HTERT RPE-1 (cell line): ENCODE data around the gene BCL2L11.

Source experiments
- in situ Hi-C: fragments of 300-500 bp; cut with MboI; formaldehyde crosslinking; loops from 4 replicates; pipeline ENCODE4 v1.14.3; 2020; ENCODE audit warnings: low sequenced_read_pairs

BCL2L11 gene

DNA sequence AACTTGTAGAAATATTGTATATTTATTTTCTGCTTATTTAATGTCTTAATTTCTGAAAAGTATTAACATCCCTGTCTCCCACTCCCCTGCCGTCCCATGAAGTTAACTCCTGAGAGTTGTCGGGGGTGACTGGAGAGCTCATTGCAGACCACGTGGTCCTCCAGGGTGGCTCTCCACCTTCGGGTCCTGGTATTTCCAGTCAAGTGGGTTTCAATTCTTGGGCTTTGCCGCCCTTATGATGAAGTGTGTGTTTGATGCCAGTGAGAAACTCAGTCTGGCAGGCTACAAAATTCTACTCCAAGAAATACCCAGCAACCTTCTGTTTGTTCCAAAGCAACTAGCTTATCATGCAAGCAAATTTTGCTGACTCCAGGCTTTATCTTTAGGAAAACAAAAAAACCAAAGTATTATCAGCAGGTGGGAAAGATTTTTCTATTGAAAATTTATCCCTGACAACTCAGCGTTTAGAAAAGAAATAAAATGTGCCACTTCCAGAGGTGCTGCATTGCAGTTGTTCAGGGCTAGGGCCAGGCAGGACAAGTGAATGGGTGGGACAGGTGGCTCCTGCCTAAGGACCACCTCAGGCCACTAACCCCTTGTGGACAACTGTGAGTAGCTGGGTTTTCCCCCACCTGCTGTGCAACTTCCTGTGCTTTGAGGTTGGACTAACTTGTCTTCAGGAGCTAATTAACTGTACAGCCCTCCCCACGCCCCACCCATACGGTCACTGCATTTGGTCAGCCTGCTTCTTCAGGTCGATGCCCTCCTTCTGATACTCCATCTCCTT is 46.6 kb downstream of the BCL2L11 start:
- in situ Hi-C loops: no loop called here

DNA sequence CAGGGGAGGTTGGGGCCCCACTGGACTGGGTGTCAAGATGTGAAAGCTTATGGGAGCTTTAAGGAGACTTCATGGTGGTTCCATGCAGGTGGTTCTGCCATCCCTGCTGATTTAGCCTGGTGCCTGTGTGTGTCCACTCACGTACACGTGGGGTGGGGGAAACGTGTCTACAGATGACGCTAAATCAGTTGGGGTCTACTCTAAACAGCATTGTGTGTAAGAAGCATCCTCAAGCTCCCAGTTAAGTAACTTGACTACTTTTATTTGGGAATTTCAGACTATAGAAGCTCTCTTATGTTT is 47.1 kb downstream of the BCL2L11 start:
- in situ Hi-C loops: no loop called here

DNA sequence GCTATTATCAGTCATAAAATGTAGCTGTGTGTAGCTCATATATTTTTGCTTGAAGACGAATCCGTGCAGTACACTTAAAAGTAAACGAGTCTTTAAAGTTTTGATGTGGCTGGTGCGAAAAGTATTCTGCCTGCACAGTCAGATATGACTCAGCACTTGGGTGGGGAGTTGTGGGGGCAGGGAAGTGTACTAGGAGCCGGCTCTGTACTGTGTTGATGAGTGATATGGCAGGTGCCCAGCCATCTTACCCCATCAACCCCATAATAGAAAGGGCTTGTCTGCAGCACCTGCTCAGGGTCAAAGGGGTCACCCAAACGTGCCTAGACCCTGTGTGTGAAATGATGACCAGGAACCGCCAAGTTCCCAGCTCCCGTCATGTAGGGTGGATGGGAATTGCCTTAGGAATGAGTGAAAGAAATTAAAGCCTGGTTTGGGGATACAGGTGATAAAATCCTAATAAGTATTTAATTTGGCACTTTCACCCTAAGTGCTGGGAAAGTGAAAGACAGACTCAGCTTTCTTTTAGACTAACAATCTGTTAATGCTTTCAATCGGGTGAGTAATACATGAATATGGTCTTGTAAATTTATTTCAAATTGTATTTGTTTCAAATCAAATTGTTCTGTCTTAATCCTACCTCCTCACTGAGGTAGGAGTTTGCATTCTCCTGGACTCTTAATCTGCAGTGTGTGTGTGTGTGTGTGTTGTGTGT is 48.0 kb downstream of the BCL2L11 start:
- in situ Hi-C loops: no loop called here

DNA sequence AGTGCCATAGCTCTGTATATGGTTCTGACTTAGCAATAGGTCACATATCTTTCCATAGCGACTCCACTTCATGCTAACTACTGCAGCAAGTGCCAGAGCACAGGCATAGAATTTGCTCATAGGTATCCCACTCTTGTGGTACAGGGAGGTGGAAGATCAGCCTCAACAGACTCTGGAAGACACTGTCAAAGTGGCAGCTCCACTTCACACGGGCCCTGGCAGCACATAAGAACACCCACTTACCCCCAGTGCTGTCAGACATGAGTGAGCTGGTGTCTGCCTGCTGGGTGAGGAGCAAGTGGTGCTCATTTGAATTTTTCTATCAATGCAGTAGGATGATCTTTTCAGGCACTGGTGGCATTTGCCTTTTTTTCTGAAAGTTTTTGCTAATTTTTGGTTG is 48.6 kb downstream of the BCL2L11 start:
- in situ Hi-C loops: no loop called here

DNA sequence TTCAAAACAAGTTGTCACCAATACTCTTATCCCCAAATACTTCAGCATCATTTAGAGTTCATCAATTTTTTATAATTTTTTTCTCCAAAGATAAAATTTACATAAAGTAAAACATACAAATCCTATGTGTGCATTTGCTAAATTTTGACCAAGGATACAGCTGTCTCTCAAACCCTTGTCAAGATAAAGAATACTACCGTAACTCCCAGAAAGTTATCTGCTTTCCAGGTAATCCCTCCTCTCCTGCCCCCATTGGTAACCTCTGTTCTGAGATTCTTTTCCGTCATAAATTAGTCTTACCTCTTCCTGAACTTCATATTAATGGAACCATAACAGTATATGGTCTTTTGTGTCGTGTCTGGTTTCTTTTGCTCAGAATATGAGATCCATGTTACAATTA is 49.2 kb downstream of the BCL2L11 start:
- in situ Hi-C loops: no loop called here

DNA sequence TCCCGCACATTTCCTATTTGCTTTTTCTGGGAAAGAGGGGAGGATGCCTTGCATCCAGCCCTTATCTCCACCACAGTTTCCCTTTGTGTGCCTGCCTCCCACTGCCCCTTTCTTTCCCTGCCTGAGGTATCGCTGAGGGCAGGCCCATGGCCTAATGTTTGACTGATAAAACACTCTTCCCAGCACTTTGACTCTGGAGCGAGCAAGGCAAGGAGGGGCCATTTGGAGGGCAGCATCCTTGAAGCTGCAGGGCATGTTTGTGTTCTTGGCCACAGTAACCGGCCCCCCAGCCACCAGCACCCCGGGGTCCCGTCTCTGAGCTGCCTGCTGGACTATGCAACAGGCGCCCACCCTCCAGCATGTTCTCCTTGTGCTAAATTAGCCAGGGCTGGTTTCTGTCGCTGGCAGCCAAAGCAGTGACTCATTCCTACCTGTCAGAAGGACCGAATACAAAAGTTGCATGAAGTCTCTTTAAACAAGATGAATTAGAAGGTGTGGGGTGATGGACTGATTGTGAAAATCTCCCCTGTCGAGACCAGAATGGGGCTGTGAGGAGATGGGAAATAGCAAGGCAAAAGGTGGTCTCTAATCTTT is 50.7 kb downstream of the BCL2L11 start:
- in situ Hi-C loops: no loop called here

DNA sequence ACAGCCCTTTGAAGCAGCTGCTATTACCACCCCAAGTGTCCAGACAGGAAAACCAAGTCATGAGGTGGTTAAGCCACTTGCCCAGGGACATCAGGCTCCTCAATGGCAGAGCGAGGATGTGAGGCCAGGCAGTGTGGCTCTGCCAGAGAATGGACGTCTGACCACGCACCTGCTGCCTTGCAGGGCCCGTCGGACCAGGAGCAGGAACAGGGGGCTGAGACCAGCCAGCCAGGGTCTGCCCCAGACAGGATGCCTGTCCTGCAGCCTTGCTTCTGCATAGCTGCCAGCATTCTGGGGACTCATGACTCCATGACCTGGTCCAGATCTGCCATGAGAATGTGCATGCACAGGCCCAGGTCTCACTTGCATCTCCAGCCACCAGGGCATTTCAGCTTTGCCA is 52.0 kb downstream of the BCL2L11 start:
- in situ Hi-C loops: no loop called here

DNA sequence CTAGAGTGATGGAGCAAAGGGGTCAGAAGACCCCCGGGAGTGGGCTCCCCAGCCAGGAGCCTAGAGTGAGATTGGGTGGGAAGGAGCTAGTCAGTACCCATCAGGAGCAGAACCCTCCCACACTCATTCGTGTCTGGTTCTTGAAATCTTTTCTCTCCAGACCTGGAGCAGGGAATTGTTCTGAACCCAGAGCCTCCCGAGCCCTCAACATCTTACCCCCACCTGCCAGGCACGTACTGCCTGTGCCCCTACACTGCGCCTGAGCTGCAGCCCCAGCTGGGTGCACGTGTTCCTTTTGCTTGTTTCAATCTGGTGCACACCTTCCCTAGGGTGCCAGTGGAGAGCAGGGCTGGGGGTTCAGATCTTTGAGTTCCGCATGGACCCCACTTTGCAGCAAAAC is 52.6 kb downstream of the BCL2L11 start:
- in situ Hi-C loops: no loop called here

DNA sequence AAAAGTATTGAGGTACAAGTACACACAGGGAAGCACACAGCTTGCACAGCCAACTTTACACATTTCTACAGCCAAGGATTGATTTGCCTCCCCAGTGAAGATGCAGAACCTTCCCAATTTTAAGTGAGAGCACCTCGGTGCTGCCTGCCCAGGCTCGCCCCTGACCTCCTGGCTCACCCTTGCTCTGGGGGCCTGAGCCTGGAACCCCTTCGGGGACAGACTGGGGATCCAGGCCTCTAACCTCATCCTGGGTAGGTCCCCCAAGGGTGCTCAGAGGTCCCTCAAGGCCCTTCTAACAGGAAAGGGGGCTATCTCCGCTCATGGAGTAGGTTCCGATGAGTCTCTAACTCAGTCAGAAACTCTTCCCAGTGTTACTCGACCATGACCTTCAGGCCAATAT is 53.1 kb downstream of the BCL2L11 start:
- in situ Hi-C loops: no loop called here

DNA sequence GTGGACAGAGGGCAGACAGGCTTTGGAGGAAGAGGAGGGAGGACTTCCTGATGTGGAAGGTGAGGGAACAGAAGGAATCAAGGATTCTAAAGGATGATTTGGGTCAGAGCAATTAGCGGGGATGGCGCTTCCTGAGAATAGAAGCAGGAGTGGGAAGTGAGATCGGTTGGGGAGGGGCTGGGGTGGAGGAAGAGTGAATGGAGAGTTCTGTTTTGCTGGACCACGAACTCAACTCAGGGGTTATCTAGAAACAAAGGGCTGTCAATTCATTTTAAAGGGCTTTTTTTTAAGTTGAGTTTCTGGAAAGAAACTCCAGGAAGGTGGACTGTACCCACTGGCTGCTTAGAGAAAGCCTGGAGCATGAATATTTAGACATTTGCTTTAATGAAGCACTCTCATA is 54.9 kb downstream of the BCL2L11 start:
- in situ Hi-C loops: no loop called here

DNA sequence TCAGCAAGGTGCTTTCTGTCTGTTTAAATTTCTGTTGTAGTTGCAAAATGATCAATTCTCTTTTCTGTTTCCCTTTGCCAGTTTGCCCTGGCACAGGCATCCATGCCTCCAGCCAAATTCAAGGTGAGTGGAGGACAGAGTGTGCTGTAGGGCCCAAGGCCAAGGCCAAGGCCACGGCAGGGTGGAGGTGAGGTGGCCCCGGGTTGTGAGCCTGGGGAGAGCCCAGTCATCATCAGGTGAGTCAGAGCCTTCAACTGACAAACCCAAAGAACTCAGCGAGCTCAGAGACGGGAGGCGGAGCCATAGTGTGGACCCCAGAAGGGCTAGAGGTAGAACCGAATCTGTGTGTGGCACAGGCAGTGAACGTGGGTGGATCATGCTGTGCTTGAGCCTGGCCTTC is 55.7 kb downstream of the BCL2L11 start:
- in situ Hi-C loops: no loop called here

DNA sequence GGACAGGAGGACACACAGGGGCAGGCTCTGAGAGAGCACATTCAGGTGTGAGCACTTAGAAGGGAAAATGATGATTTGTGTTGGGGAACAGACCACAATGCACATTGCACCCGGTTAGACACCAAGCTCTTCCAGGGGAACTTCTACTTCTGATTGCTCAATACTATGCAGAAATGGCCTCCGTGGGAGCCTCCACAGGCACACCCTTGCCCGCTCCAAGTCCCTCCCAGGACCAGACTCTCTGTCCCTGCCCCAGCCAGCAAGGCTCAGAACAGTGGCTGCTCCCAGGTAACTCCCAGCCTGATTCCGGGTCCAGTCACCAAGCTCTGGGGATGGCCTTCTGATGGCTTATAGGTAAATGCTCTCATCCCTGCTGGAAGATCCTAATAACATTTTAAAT is 56.2 kb downstream of the BCL2L11 start:
- in situ Hi-C loops: no loop called here

DNA sequence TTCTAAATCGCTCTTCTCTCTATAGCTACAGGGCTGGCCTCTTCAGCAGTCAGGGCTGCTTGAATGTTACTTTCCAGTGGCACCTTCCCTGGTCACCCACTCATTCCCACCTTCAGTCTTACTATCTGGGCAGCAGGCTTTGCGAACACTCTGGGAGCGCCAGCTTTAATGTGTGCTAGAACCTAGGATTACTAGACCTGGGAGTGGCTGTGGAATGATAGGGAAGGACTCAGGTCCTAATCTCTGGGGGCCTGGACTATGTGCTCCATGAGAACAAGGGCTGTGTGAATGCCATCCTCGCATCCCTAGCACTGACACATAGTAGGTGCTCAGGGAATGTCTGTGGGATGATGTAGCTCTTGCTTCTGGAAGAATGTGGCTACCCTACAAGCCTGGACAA is 57.6 kb downstream of the BCL2L11 start:
- in situ Hi-C loops: no loop called here

DNA sequence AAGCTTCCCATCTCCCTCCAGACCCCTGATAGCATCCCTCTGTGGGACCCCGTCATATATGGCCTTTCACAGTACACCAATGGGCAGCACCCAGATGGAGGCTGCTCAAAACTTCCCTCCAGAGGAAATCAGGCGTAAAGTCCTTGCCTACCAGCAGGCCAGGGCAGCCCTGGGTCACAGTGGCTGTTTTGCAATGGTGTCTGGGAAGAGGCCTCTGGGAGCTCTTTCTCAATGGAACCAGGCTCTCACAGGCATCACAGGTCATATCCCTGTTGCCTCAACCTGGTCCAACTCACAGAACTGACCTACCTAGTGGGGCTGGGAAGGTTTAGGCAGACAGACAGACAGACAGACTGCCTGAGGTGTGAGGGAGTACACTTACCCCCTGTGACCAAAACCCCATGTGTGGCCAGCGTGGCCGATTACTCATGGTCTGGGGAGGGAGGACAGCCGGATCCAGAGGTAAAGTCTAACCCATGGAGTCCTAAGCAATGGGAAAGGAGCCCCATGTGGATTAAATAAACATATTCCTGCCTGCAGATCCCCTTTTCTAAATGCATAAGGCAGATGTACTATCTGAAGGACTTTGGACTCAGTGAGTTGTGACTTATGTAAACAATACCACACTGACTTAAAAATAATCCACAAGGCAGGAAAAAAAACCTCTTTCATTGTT is 58.2 kb downstream of the BCL2L11 start:
- in situ Hi-C loops: no loop called here

DNA sequence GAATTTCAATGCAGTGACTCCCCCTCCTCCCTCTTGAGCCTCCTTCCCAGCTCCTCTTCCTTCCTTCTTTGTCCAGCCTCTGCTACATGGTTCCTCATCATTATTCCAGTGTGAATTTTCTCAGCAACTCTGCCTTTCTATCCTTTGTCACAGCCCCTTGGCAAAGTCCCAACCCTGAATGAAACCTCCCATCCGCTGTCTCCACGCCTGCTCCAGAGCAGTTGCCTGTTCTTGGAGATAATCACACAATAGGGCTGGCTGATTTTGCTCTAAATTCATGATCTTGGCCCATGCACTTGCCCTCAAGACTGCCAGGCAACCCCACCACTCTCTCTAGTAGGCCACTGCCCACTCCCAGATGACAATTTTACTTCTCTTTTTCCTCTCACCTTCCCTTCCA is 61.4 kb downstream of the BCL2L11 start:
- in situ Hi-C loops: no loop called here

DNA sequence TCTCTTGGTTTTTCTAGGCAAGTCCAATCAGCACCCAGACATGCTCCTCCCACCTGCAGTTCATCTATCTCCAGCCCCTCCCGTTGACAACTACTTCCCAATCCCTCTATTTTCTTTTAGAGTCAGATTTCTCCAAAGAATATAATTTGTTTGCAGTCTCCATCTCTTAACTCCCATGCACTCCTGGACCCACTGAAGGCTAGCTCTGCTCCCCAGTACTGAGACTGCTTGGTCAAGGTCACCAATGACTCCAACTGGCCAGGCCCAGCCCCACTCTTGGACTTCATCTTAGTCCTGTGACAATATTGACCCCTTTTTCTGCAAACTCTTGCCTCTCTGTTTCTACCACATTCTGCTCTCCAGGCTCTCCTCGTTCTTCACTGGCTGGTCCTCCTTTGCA is 62.0 kb downstream of the BCL2L11 start:
- in situ Hi-C loops: no loop called here

DNA sequence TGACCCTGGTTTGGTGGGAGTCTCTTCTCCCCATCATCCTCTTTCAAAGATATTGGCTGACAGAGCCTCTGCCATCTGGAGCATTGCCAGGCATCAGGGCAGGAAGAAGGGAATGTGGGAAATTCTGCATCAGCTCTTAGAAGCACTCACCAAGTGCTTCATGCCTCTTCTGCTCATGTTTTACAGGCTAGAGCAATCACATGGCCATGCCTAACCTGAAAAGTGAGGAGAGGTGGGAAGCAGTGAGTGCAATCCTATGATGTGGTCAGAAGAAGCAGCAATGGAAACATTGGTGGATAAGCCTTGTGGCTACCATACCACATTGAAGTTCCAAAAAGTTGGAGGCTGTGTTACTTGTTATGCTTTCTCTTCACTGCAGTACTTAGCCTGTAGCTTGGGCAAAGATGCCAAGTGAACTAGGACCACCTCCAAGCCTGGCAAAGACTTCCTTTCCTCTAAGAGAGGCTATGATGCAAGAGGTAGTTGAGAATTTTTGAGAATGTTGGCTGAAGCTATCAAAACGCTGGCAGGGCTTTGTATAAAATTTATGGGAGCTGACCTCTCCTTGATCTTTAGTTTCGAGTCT is 64.1 kb downstream of the BCL2L11 start:
- in situ Hi-C loops: no loop called here

DNA sequence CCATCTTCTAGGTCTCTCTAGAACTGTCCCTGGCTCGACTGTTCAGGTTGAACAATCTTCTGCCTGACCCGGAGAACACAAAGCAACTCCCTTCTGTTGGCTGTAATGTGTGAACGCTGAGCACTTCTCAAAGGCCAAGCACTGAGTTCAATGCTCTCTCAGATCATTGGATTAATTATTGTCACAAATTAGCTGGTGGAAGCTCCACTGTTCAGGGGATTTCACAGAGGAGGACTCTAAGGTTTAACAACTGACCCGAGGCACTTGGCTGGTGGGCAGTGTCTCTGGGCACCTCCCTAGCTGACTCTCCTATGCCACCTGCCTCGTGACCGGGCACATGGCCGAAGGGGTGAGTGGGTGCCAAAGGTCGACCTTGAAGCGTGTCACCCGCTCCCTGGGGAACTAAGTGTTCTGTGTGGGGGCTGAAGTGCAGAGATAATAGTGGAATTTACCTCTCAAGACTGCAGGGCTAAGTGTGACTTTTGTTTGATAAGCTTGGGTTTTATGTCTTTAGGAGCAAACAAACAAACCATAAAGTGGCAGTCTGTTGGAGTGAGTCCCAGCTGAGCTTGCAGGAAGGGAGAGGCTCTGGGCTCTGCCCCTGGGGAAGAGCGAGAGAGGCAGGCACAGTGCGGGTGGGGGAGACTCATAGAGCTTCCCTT is 64.8 kb downstream of the BCL2L11 start:
- in situ Hi-C loops: no loop called here

DNA sequence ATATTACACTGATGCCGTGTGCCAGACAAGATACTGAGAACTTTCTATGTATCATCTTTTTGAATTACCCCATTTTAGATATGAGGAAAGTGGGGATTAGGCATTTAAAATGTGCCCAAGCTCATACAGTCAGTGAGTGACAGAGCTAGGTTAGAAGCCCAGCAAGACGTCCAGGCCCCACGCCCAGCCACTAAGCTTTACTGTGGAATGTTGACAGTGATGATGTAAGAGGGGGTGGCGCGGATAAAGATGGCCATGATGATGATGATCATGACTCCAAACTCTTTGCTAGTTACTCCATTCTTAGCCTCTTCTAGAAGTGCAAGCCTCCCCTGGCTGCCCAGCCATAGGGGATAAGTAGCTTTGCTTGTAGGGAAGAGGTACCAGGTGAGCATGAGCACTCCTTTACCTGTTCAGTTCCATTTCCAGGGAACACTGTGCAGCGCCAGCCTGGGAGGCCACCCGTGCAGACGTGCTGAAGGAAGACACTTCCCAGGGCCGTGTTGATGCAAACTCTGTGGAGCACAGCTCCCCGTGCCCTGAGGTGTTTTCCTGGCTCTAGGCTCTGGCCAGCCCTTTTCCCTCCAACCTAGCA is 65.5 kb downstream of the BCL2L11 start:
- in situ Hi-C loops: no loop called here

DNA sequence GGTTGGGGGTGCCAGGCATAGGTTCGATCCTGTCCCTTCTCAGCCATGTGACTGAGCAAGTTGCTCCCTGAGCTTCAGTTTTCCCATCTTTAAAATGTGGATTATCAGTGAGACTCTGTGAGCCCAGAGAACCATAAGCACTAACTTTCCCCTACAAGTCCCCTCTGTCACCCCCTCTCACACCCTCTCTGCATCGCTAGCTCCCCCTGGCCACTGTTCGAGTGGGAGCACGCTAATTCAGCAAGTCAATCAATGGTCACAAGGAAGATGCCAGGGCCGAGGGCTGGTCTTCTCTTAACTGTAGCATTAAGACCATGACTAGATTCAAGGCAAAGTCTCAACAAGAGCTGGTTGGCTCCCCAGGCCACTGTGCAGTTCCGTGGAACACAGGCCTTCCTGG is 66.2 kb downstream of the BCL2L11 start:
- in situ Hi-C loops: no loop called here

DNA sequence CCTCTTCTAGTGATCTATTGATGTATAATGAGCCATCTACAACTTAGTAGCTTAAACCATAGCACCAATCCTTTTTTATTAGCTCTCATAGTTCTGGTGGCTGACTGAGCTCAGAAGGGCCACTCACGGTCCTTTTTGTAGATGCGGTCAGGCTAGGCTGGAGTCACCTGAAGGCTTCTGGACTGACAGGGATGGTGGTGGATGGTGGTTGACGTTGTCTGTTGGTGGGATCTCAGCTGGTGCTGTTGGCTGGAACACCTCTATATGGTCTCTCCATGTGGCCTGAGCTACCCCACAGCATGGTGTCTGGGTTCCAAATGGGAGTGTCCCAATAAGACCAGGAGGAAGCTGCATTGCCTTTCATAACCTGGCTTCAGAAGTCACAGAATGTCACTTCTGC is 68.0 kb downstream of the BCL2L11 start:
- in situ Hi-C loops: no loop called here
